Cardiac muscle cell (in vitro differentiated cells and primary cell): ENCODE measurements around the gene COL27A1. TPM values are rescaled to one million over a fixed set of nuclear protein-coding genes. Genes with fewer than 3 reads are reported as not detected.

Experiments used
- DNase-seq, 2 donors: peaks; one replicate each; pipeline versions ENCODE4 v3.0.0 to v3.0.0-alpha.2; 2010 to 2017; ENCODE audit warnings: low read depth in 1 of 2, low spot score in 1 of 2
- H3K27ac ChIP-seq: fragments of 200-600 bp; sonication (generic); 2 replicates; pipeline ENCODE4 v1.5.1; 2016
- H3K27me3 ChIP-seq: fragments of 200-600 bp; sonication (generic); 2 replicates; pipeline ENCODE4 v1.6.0; 2016; ENCODE audit warnings: control low read depth
- H3K36me3 ChIP-seq: fragments of 200-600 bp; sonication (generic); 2 replicates; pipeline ENCODE4 v1.5.1; 2016; ENCODE audit warnings: control low read depth
- H3K4me1 ChIP-seq: fragments of 200-600 bp; sonication (generic); 2 replicates; pipeline ENCODE4 v1.8.1; 2017; ENCODE audit warnings: low read depth, mild to moderate bottlenecking, mixed run types
- H3K4me3 ChIP-seq: fragments of 200-600 bp; sonication (generic); 2 replicates; pipeline ENCODE4 v1.5.1; 2016; ENCODE audit warnings: mild to moderate bottlenecking
- H3K9me3 ChIP-seq: fragments of 200-600 bp; sonication (generic); 2 replicates; pipeline ENCODE4 v1.5.1; 2017; ENCODE audit warnings: low read depth, mild to moderate bottlenecking, control low read depth
- polyA plus RNA-seq: library from polyadenylated mRNA; unstranded; fragments of >200 nt; fragmentation: Nextera tagmentation; extraction: Ambion mirVana; gene quantifications from 2 replicates; pipeline ENCODE4 v1.2.1, GENCODE V29; 2016
- total RNA-seq: library from RNA; depleted of rRNA; stranded (reverse); fragments of >200 nt; gene quantifications from 2 replicates; pipeline ENCODE4 v1.2.3, GENCODE V29; 2016
- TF ChIP-seq, protein P1 (sequence below): IDR thresholded peaks from 2 replicates; pipeline ENCODE4 v1.5.1; 2012; ENCODE audit warnings: low read depth, mild to moderate bottlenecking, low read length

Gene COL27A1
- total and polyA plus RNA-seq, 2 experiments from 2014 or later: 12.2 to 19.2 TPM

DNA sequence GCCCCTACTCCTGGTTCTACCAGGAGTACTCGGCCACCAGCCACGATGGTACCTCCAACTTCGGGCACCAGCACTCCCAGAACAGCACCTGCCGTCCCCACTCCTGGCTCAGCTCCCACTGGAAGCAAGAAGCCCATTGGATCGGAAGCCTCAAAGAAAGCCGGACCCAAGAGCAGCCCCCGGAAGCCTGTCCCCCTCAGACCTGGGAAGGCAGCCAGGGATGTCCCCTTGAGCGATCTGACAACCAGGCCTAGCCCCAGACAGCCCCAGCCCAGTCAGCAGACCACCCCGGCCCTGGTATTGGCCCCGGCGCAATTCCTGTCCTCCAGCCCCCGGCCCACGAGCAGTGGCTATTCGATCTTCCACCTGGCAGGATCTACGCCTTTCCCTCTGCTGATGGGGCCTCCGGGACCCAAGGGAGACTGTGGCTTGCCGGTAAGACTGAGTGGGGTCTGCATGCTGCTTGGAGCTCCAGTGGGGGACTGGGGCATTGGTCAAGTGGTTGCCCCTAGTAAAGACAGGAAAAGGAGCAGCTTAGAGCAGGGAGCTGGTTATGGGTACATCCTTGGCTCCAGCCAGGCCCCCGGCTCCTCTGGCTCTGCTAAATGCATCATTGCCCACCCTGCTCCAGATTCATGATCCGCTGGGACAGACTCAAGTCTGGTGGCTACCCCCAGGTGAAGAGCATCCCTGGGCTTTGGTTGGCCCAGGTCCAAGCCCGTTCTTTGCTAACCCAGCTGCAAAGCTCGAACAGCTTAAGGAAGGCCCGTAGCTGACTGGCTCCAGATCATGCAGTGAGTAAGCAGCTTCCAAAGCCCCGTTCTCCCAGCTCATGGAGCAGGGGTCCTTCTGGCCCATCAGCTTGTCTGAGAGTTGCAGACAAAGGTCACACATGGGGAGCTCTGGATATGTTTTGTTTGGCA is 14.0 kb downstream of the COL27A1 start:
- DNase-seq: peak in 1 of 2 donors; percentile 40
- Histone ChIP-seq H3K4me1 (no peaks in the 10 kb centered on the region), H3K27me3 (no peaks in the 10 kb centered on the region), H3K27ac (no peak overlapping the region), H3K36me3 (no peaks in the 10 kb centered on the region), H3K9me3 (no peaks in the 10 kb centered on the region), H3K4me3 (no peak overlapping the region)
- TF ChIP-seq, protein P1, sequence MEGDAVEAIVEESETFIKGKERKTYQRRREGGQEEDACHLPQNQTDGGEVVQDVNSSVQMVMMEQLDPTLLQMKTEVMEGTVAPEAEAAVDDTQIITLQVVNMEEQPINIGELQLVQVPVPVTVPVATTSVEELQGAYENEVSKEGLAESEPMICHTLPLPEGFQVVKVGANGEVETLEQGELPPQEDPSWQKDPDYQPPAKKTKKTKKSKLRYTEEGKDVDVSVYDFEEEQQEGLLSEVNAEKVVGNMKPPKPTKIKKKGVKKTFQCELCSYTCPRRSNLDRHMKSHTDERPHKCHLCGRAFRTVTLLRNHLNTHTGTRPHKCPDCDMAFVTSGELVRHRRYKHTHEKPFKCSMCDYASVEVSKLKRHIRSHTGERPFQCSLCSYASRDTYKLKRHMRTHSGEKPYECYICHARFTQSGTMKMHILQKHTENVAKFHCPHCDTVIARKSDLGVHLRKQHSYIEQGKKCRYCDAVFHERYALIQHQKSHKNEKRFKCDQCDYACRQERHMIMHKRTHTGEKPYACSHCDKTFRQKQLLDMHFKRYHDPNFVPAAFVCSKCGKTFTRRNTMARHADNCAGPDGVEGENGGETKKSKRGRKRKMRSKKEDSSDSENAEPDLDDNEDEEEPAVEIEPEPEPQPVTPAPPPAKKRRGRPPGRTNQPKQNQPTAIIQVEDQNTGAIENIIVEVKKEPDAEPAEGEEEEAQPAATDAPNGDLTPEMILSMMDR: no peak

DNA sequence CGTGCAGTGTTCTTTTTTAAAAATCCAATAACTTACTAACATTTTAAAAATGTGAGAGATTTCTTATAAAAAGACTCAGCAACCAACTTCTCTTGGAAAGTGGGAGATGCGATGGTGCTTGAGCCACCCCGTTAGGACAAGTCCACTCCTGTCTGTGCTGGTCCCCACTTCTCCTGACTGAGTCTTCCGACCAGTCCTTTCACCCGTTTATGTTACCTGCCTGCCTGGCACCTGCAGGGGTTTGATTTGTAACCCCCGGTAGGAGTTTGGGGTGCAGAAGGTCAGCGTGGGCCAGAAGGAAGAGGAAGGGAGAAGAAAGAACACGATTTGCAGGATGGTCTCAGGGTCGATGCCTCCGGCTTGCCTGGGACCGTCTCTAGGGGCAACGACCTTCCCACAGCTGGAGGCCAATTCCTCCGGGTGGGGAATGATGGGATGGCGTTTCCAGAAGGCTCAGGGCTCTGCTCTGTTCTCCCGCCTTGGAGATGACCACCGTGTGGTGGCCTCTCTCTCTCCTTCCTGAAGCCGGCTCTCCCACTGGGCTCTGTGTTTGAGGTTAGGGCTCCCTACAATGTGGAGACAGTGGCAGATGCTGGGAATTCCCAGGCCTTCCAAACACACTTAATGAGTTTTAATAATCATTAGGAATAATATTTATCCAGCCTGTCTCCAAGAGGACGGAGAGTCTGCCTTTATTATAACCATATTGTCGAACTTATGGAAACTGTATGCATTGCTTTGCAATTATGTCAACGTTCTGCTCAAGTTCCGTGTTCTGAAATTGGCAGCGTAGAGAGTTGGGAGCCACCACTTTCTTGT is 14.8 kb downstream of the COL27A1 start:
- Histone ChIP-seq H3K27me3 (no peaks in the 10 kb centered on the region), H3K4me1 (no peaks in the 10 kb centered on the region)

DNA sequence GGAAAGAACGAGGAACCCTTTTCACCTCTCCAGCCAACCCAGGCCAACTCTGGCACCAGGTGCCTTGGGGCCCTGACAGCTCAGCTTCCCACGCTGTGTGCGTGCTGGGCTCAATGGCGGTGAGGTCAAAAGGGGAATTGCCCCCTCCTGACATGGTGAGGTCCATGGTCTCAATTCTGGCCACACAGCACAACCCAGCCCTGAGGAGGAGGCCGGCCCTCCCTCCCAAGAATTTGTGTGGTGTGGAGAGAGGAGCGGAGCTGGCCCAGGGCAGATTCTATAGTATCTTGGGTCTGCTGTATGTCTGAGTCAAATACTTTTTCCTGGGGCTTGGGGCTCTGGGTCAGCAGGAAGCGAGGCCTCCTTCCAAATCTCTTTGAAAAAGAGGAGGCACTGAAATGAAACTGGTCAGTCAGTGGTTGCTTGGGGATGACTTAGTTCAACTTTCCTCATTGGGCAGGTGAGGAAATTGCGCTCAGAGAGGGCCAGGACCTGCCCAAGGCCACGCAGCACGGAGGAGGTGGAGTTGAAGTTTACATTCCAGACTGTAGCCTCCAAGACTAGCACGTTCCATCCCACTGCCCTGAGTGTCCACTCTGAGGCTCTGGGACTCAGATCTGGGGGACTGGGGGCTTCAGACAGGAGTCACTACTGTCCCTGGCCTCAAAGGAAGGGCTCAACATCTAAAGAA is 15.6 kb downstream of the COL27A1 start:
- no peak overlapping the region for H3K27ac ChIP-seq
- TF ChIP-seq, protein P1: no peak
- no peaks in the 10 kb centered on the region for H3K36me3 ChIP-seq
- no peaks in the 10 kb centered on the region for H3K27me3 ChIP-seq
- H3K9me3 ChIP-seq: no peaks in the 10 kb centered on the region
- H3K4me1 ChIP-seq: no peaks in the 10 kb centered on the region
- no peak for DNase-seq
- no peak overlapping the region for H3K4me3 ChIP-seq

More for the DNA sequence above, 14.8 kb downstream of the COL27A1 start:
- TF ChIP-seq, protein P1: no peak
- DNase-seq: no peak
- Histone ChIP-seq H3K36me3 (no peaks in the 10 kb centered on the region), H3K9me3 (no peaks in the 10 kb centered on the region), H3K4me3 (no peak overlapping the region), H3K27ac (no peak overlapping the region)

DNA sequence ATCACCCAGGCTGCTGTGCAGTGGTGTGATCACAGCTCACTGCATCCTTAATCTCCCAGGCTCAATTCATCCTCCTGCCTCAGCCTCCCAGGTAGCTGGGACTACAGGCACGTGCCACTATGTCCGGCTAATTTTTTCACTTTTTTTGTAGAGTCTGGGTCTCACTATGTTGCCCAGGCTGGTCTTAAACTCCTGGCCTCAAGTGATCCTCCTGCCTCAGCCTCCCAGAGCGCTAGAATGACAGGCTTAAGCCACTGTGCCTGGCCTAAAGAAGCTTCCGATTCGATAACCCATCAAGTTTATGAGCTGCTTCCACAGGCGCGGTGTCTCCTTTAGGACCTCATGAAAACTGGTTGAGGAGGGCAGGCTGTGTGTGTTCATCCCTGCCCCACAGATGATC is 16.2 kb downstream of the COL27A1 start:
- Histone ChIP-seq H3K9me3 (no peaks in the 10 kb centered on the region), H3K27ac (no peak overlapping the region), H3K4me3 (no peak overlapping the region), H3K36me3 (no peaks in the 10 kb centered on the region), H3K27me3 (no peaks in the 10 kb centered on the region), H3K4me1 (peaks cover 4% of the 10 kb centered on the region)
- TF ChIP-seq, protein P1: no peak
- no peak for DNase-seq

DNA sequence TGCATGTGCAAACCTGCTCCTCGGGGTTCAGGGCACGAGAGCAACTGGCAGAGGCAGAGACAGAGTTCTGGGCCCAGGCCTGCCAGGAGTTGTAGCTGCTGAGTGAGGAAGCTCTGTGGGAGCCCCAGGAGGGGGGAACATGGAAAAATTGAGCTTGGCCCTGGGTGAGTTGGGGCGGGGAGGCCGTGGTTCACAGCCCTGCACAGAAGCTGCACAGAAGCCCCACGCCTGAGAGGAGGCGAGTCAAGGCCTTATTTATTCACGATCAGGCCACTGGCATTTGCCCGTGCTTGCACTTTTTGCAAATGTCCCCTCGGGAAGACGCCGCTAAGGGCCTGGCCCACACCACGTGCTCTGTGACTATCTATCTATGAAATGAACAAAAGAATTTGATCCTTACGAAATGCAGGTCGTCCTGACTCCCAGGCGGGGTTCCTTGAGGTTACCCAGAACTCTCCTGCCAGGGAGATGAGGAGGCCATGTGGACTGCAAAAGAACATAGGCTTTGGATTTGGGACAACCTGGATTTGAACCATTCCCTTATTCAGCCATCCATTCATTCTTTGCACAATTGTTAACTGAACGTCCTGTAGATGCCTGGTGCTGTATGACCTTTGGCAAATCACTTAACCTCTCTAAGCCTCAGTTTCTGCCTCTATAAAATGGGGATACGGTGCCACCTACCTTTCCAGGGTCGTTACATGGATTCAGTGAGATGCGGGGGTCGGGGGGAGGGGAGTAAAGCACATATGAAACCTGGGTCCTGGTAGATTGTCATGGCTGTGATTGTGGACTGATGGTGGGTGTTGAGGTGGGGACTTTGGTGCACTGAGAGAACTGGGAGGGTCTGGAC is 17.9 kb downstream of the COL27A1 start:
- no peak overlapping the region for H3K4me3 ChIP-seq
- no peaks in the 10 kb centered on the region for H3K27me3 ChIP-seq

More for the DNA sequence above, 17.9 kb downstream of the COL27A1 start:
- H3K9me3 ChIP-seq: no peaks in the 10 kb centered on the region
- TF ChIP-seq, protein P1: no peak
- DNase-seq: peak in 1 of 2 donors; percentile 37
- H3K27ac ChIP-seq: no peak overlapping the region
- H3K36me3 ChIP-seq: no peaks in the 10 kb centered on the region
- H3K4me1 ChIP-seq: peaks cover 12% of the 10 kb centered on the region
